Activated CD4-positive, alpha-beta T cell treated with anti-CD3 and anti-CD28 coated beads, Interleukin-2, amount 50 U/mL, for 4 hours (primary cell): ENCODE data around the gene RGS9.
"Not testable (repeated sequence)": the region's sequence is repeated elsewhere in the genome, so short reads cannot be mapped to it uniquely, and the experiment has no call there.

ENCODE experiments used
- DNase-seq, 2 experiments: peaks; one replicate each; pipeline ENCODE4 v3.0.0-alpha.2; 2020

The RGS9 gene

GRCh38 chr17:65137021-65137939, at the start of gene RGS9:
TSS of gene RGS9 (plus strand) at chr17:65137370. CDS start at chr17:65137541, 171 bp downstream.
- peak; percentile 72 to 74 for DNase-seq

- no peak for DNase-seq
Measured at GRCh38 chr17:65088621-65089360, 48.4 kb upstream of the RGS9 start.

GRCh38 chr17:65092262-65092661, 44.9 kb upstream of the RGS9 start:
- no peak for DNase-seq

- DNase-seq = not testable (repeated sequence)
Measured at GRCh38 chr17:65092721-65093356, 44.3 kb upstream of the RGS9 start.

GRCh38 chr17:65093930-65094329, 43.2 kb upstream of the RGS9 start:
- no peak for DNase-seq

- no peak for DNase-seq
Measured at GRCh38 chr17:65095465-65095864, 41.7 kb upstream of the RGS9 start.

GRCh38 chr17:65096382-65096781, 40.8 kb upstream of the RGS9 start:
- DNase-seq = not testable (repeated sequence)

GRCh38 chr17:65097110-65097509, 40.1 kb upstream of the RGS9 start:
- DNase-seq = no peak

GRCh38 chr17:65099475-65099874, 37.7 kb upstream of the RGS9 start:
- no peak for DNase-seq

GRCh38 chr17:65099941-65100315, 37.2 kb upstream of the RGS9 start:
- DNase-seq = peak; percentile 73 to 77

- DNase-seq = peak; percentile 67 to 74
Measured at GRCh38 chr17:65100316-65101140, 36.6 kb upstream of the RGS9 start.

GRCh38 chr17:65101371-65101770, 35.8 kb upstream of the RGS9 start:
- DNase-seq = no peak

- no peak for DNase-seq
Measured at GRCh38 chr17:65102235-65102634, 34.9 kb upstream of the RGS9 start.

GRCh38 chr17:65102788-65103187, 34.4 kb upstream of the RGS9 start:
- DNase-seq = no peak

GRCh38 chr17:65103431-65103830, 33.7 kb upstream of the RGS9 start:
- DNase-seq = no peak

GRCh38 chr17:65103896-65104295, 33.3 kb upstream of the RGS9 start:
- no peak for DNase-seq

- no peak for DNase-seq
Measured at GRCh38 chr17:65104541-65104940, 32.6 kb upstream of the RGS9 start.

- no peak for DNase-seq
Measured at GRCh38 chr17:65104973-65105372, 32.2 kb upstream of the RGS9 start.

GRCh38 chr17:65108152-65108551, 29.0 kb upstream of the RGS9 start:
- no peak for DNase-seq

- DNase-seq = no peak
Measured at GRCh38 chr17:65109543-65109942, 27.6 kb upstream of the RGS9 start.

GRCh38 chr17:65109990-65110680, 27.0 kb upstream of the RGS9 start:
- no peak for DNase-seq

- no peak for DNase-seq
Measured at GRCh38 chr17:65115839-65116238, 21.3 kb upstream of the RGS9 start.
